ENCODE measurements around the gene LLPH. TPM values are rescaled to one million over a fixed set of nuclear protein-coding genes. Genes with fewer than 3 reads are reported as not detected.
"Not testable (repeated sequence)": the region's sequence is repeated elsewhere in the genome, so short reads cannot be mapped to it uniquely, and the experiment has no call there.

LLPH gene
- total RNA-seq = 10 to 100 TPM in 5 of 7 donors, 1 to 10 TPM in 2; 3.3 to 24.6 (median 21.5) TPM
- 10 to 100 TPM; 16.6 to 56.0 TPM for polyA plus RNA-seq
- long read RNA-seq, donor 1, full-length matches to known transcripts = 23 of 24 reads
- long read RNA-seq, donor 1, partial matches to known transcripts = 0 of 24 reads
- long read RNA-seq, donor 1, other reads (novel, unspliced or antisense) = 1 of 24 reads
- long read RNA-seq, donor 2, full-length matches to known transcripts = 24 of 24 reads
- long read RNA-seq, donor 2, partial matches to known transcripts = 0 of 24 reads
- long read RNA-seq, donor 2, other reads (novel, unspliced or antisense) = 0 of 24 reads
- long read RNA-seq, donor 3, full-length matches to known transcripts = 24 of 27 reads
- long read RNA-seq, donor 3, partial matches to known transcripts = 0 of 27 reads
- long read RNA-seq, donor 3, other reads (novel, unspliced or antisense) = 3 of 27 reads

GRCh38 chr12:66130267-66131066 lies at the start of gene LLPH:
Gene LLPH, minus strand, starts transcription at chr12:66130750. Its CDS starts 1,644 bp downstream, at chr12:66129106.
- TF ChIP-seq POLR2A (IDR thresholded peaks at IDR 0.05) (peak; percentile 69), CTCF (IDR thresholded peaks at IDR 0.05) (no peak), EP300 (IDR thresholded peaks at IDR 0.05) (no peak)
- Histone ChIP-seq H3K36me3 (no peaks in the 10 kb centered on the region), H3K27ac (peak within 1 kb of the TSS in 1 of 2 donors; percentile 1), H3K4me1 (ENCODE audit: insufficient read depth) (peaks cover 1% of the 10 kb centered on the region), H3K9me3 (no peaks in the 10 kb centered on the region), H3K27me3 (no peaks in the 10 kb centered on the region), H3K4me3 (peak within 1 kb of the TSS; percentile 79)
- peak; percentile 82 to 91 (median 85) for DNase-seq
- intact Hi-C loops (cut with DNase I) = no loop called here
- 0 to 1% (median 0%) methylated on average over 49 of the region's 49 CpGs for WGBS, 3 donors

- H3K4me1 ChIP-seq (ENCODE audit: insufficient read depth) = no peaks in the 10 kb centered on the region
- H3K9me3 ChIP-seq = no peaks in the 10 kb centered on the region
- WGBS, 3 donors = 6 to 16% (median 7%) methylated on average over 1 of the region's 1 CpG
- intact Hi-C loops (cut with DNase I) = no loop called here
- H3K27ac ChIP-seq = no peak overlapping the region
- DNase-seq = no peak
- no peak overlapping the region for H3K4me3 ChIP-seq
- no peaks in the 10 kb centered on the region for H3K27me3 ChIP-seq
- no peaks in the 10 kb centered on the region for H3K36me3 ChIP-seq
- no peak for TF ChIP-seq POLR2A (IDR thresholded peaks at IDR 0.05)
- no peak for TF ChIP-seq EP300 (IDR thresholded peaks at IDR 0.05)
- no peak for TF ChIP-seq CTCF (IDR thresholded peaks at IDR 0.05)
These were observed 45.8 kb upstream of the LLPH start for GRCh38 chr12:66176105-66176900.

- H3K36me3 ChIP-seq; H3K4me3 ChIP-seq; H3K4me1 ChIP-seq (ENCODE audit: insufficient read depth); intact Hi-C loops (cut with DNase I); H3K9me3 ChIP-seq; H3K27ac ChIP-seq; H3K27me3 ChIP-seq; DNase-seq: not testable (repeated sequence)
- WGBS, 3 donors = 95 to 96% (median 96%) methylated on average over 51 to 54 of the region's 54 CpGs
These were observed 44.1 kb upstream of the LLPH start for GRCh38 chr12:66174391-66175325.

- Histone ChIP-seq H3K27me3 (no peaks in the 10 kb centered on the region), H3K36me3 (no peaks in the 10 kb centered on the region), H3K27ac (no peak overlapping the region), H3K4me3 (peak overlapping the region; percentile 79), H3K9me3 (no peaks in the 10 kb centered on the region), H3K4me1 (ENCODE audit: insufficient read depth) (peaks cover 4% of the 10 kb centered on the region)
- WGBS, 3 donors = 94 to 95% (median 94%) methylated on average over 3 of the region's 3 CpGs
- DNase-seq = no peak
- TF ChIP-seq EP300 (IDR thresholded peaks at IDR 0.05) (no peak), POLR2A (IDR thresholded peaks at IDR 0.05) (no peak), CTCF (IDR thresholded peaks at IDR 0.05) (no peak)
- intact Hi-C loops (cut with DNase I) = no loop called here
These were observed 40.1 kb upstream of the LLPH start for GRCh38 chr12:66170606-66171005.
